Subcutaneous adipose tissue (tissue), 4 donors: Measurements from ENCODE around the gene LDLRAD1. TPM values are rescaled to one million over a fixed set of nuclear protein-coding genes. Genes with fewer than 3 reads are reported as not detected.

Experiments used
- total RNA-seq, 4 donors: library from RNA; depleted of rRNA; stranded (reverse); fragments of >200 nt; gene quantifications; one replicate each; pipeline ENCODE4 v1.1.0, GENCODE V29; 2016
- TF ChIP-seq, protein P1 (sequence below): fragments of 450-650 bp; IDR thresholded peaks from one replicate; pipeline ENCODE4 v1.5.1; 2016; ENCODE audit warnings: low read depth, mild to moderate bottlenecking, control low read depth, antibody characterized with exemption, moderate library complexity

The LDLRAD1 gene
- total RNA-seq, 4 donors from 2014 or later, result not detected

DNA sequence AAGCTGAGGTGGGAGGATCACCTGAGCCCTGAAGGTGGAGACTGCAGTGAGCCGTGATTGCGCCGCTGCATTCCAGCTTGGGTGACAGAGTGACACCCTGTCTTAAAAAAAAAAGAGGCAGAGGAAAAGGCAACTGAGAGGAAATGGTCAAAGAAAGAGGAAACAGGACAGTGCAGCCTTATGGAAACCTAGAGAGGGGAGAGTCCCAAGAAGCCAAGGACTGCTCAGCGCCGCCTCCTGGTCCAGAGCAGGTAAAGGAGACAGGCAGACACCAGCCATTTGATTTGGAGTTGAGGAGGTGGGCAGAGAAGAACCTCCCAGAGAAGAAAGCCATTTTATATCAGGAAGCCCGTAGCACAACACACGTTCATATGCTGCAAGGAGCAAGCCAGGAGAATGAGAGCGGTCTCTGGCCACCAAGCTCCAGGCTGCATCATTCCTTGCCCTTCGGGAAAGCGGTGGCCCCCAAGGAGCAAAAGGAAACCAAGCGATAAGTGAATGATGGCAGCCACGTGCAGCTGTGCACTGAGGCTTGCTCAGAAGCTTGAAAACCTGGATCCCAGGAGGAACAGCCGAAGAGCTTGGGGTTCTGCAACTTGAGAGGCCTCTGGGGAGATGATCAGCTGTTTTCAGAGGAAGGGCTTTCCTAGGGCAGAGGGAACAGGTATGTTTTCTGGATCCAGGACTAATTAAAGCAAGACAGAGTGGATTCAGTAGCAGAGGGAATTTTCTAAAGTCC is 38.1 kb downstream of the LDLRAD1 start:
- TF ChIP-seq, protein P1, sequence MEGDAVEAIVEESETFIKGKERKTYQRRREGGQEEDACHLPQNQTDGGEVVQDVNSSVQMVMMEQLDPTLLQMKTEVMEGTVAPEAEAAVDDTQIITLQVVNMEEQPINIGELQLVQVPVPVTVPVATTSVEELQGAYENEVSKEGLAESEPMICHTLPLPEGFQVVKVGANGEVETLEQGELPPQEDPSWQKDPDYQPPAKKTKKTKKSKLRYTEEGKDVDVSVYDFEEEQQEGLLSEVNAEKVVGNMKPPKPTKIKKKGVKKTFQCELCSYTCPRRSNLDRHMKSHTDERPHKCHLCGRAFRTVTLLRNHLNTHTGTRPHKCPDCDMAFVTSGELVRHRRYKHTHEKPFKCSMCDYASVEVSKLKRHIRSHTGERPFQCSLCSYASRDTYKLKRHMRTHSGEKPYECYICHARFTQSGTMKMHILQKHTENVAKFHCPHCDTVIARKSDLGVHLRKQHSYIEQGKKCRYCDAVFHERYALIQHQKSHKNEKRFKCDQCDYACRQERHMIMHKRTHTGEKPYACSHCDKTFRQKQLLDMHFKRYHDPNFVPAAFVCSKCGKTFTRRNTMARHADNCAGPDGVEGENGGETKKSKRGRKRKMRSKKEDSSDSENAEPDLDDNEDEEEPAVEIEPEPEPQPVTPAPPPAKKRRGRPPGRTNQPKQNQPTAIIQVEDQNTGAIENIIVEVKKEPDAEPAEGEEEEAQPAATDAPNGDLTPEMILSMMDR, result no peak

GRCh38 chr1:53975861-53976260 is 42.1 kb downstream of the LDLRAD1 start:
- TF ChIP-seq, protein P1, result no peak

GRCh38 chr1:53971718-53972117 is 46.3 kb downstream of the LDLRAD1 start:
- TF ChIP-seq, protein P1, result no peak

DNA sequence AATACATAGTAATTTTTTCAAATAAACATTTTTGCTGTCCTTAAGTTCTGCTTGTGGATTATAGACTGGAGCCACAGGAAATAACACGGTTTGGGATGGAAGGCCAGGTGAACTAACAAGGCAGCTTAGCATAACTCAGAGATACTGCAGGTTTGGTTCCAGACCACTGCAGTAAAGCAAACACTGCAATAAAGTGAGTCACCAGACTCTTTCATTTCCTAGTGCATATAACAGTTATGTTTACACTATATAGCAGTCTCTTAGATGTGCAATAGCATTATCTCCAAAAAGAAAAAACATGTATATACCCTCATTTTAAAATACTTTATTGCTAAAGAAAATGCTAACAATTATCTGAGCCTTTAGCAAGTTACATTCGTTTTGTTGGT is 49.9 kb downstream of the LDLRAD1 start:
- TF ChIP-seq, protein P1, result no peak

GRCh38 chr1:53967409-53968124 is 50.4 kb downstream of the LDLRAD1 start:
- TF ChIP-seq, protein P1, result no peak

- TF ChIP-seq, protein P1, result no peak
Observed at GRCh38 chr1:53966794-53967193, 51.2 kb downstream of the LDLRAD1 start.

- TF ChIP-seq, protein P1, result no peak
Observed at GRCh38 chr1:53964109-53964508, 53.9 kb downstream of the LDLRAD1 start.
